GM10266 (cell line): ENCODE data around the gene HS1BP3.

ENCODE experiments used
- DNase-seq: peaks from one replicate; pipeline ENCODE4 v3.0.0; 2012; ENCODE audit errors: extremely low spot score
- CTCF ChIP-seq: IDR thresholded peaks from 2 replicates; pipeline ENCODE4 v1.5.1; 2012; ENCODE audit warnings: mild to moderate bottlenecking, low read depth; ENCODE audit not compliant: control insufficient read depth, insufficient read depth; ENCODE audit errors: missing control alignments

Gene HS1BP3

GRCh38 chr2:20631617-20632307 lies 19.1 kb downstream of the HS1BP3 start:
- DNase-seq, result no peak
- TF ChIP-seq CTCF, result no peak

- no peak for DNase-seq
- TF ChIP-seq CTCF, result no peak
Observed at GRCh38 chr2:20630967-20631366, 19.9 kb downstream of the HS1BP3 start.

GRCh38 chr2:20629581-20630171 lies 21.2 kb downstream of the HS1BP3 start:
- DNase-seq, result no peak
- TF ChIP-seq CTCF, result no peak

- DNase-seq, result no peak
- TF ChIP-seq CTCF, result no peak
Observed at GRCh38 chr2:20629181-20629580, 21.7 kb downstream of the HS1BP3 start.

- no peak for DNase-seq
- no peak for TF ChIP-seq CTCF
Observed at GRCh38 chr2:20627712-20628380, 23.1 kb downstream of the HS1BP3 start.

- TF ChIP-seq CTCF, result no peak
- no peak for DNase-seq
Observed at GRCh38 chr2:20626698-20627513, 24.0 kb downstream of the HS1BP3 start.
